ENCODE results near the gene TUFT1. TPM values are rescaled to one million over a fixed set of nuclear protein-coding genes. Genes with fewer than 3 reads are reported as not detected.

TUFT1 gene
- total and polyA plus RNA-seq, 2 donors (not counting 1 experiment from before 2014, with no cell fraction given), result 0.82 to 2.2 TPM

- Histone ChIP-seq H3K27ac (ENCODE audit: low read length in 2 of 2) (no peak overlapping the region), H2AFZ (ENCODE audit: insufficient read depth, low read depth, low read length, poor library complexity, severe bottlenecking) (no peak overlapping the region), H3K79me2 (ENCODE audit: control insufficient read depth, insufficient read depth, low read length) (peaks cover 67% of the 10 kb centered on the region), H3K9me3 (ENCODE audit: control extremely low read depth in 1 of 3, control insufficient read depth in 2 of 3, insufficient read depth in 1 of 3, low read length in 2 of 3) (no peaks in the 10 kb centered on the region), H3K4me2 (replicated peaks; ENCODE audit: low read depth, low read length, poor library complexity, severe bottlenecking) (no peak overlapping the region), H3K27me3 (replicated peaks in 1 of 4; ENCODE audit: control extremely low read depth in 1 of 4, control insufficient read depth in 3 of 4, insufficient read depth in 4 of 4, low read length in 3 of 4) (no peaks in the 10 kb centered on the region), H3K4me1 (ENCODE audit: control insufficient read depth in 2 of 2, insufficient read depth in 2 of 2, low read length in 2 of 2) (peaks cover 11 to 15% of the 10 kb centered on the region in 2 donors), H3K36me3 (replicated peaks in 1 of 2; ENCODE audit: control extremely low read depth in 1 of 2, control insufficient read depth in 1 of 2, extremely low read depth in 1 of 2, insufficient read depth in 2 of 2, low read length in 1 of 2) (peaks cover 5 to 8% of the 10 kb centered on the region in 2 experiments), H4K20me1 (ENCODE audit: control insufficient read depth, insufficient read depth, low read length, poor library complexity, severe bottlenecking) (peaks cover 12% of the 10 kb centered on the region), H3K4me3 (ENCODE audit: control extremely low read depth in 1 of 5, extremely low read depth in 1 of 5, insufficient read depth in 1 of 5, low read depth in 2 of 5, low read length in 4 of 5) (no peak overlapping the region), H3K9ac (ENCODE audit: low read length) (no peak overlapping the region)
- ChIA-PET POLR2A (no interaction called here), CTCF (interaction anchor here (1.1 kb wide), 1 partner anchor 18 kb away, joined by 3 read pairs; no protein-coding TSS in a partner anchor)
- Mint-ChIP-seq H3K4me3 (no peak overlapping the region), H3K9me3 (ENCODE audit: insufficient read depth) (no peaks in the 10 kb centered on the region), H3K4me1 (peaks cover 42% of the 10 kb centered on the region), H3K27me3 (no peaks in the 10 kb centered on the region), H3K27ac (no peak overlapping the region)
- no peak for TF ChIP-seq CTCF (IDR thresholded peaks at IDR 0.05)
- TF ChIP-seq EZH2 (IDR thresholded peaks at IDR 0.05; ENCODE audit: borderline replicate concordance, insufficient read depth, low read depth, low read length, poor library complexity, severe bottlenecking), result no peak
- 72% methylated on average over 3 of the region's 3 CpGs for WGBS (ENCODE audit: insufficient coverage)
- DNase-seq (no peak), ATAC-seq (ENCODE audit: low read depth) (no peak)
- intact Hi-C loops (cut with micrococcal nuclease), result no loop called here
Measured at GRCh38 chr1:151616505-151616849, 76.4 kb downstream of the TUFT1 start.

- TF ChIP-seq EZH2 (IDR thresholded peaks at IDR 0.05; ENCODE audit: borderline replicate concordance, insufficient read depth, low read depth, low read length, poor library complexity, severe bottlenecking), result no peak
- TF ChIP-seq CTCF (IDR thresholded peaks at IDR 0.05), result no peak
Measured at GRCh38 chr1:151618003-151618402, 77.9 kb downstream of the TUFT1 start.

More at GRCh38 chr1:151618003-151618402, 77.9 kb downstream of the TUFT1 start:
- Mint-ChIP-seq H3K4me1 (peaks cover 36% of the 10 kb centered on the region), H3K27me3 (no peaks in the 10 kb centered on the region), H3K9me3 (ENCODE audit: insufficient read depth) (no peaks in the 10 kb centered on the region), H3K4me3 (no peak overlapping the region), H3K27ac (no peak overlapping the region)
- no peaks in the 10 kb centered on the region for H3K27me3 ChIP-seq (replicated peaks in 1 of 4; ENCODE audit: control extremely low read depth in 1 of 4, control insufficient read depth in 3 of 4, insufficient read depth in 4 of 4, low read length in 3 of 4)
- H3K27ac ChIP-seq (ENCODE audit: low read length in 2 of 2), result no peak overlapping the region
- H2AFZ ChIP-seq (ENCODE audit: insufficient read depth, low read depth, low read length, poor library complexity, severe bottlenecking), result no peak overlapping the region
- intact Hi-C loops (cut with micrococcal nuclease), result no loop called here
- DNase-seq (no peak), ATAC-seq (ENCODE audit: low read depth) (no peak)
- ChIA-PET POLR2A (no interaction called here), CTCF (no interaction called here)
- H3K4me2 ChIP-seq (replicated peaks; ENCODE audit: low read depth, low read length, poor library complexity, severe bottlenecking), result no peak overlapping the region
- H3K79me2 ChIP-seq (ENCODE audit: control insufficient read depth, insufficient read depth, low read length), result peaks cover 61% of the 10 kb centered on the region
- 100% methylated on average over 1 of the region's 3 CpGs for WGBS (ENCODE audit: insufficient coverage)
- H3K4me3 ChIP-seq (ENCODE audit: control extremely low read depth in 1 of 5, extremely low read depth in 1 of 5, insufficient read depth in 1 of 5, low read depth in 2 of 5, low read length in 4 of 5), result no peak overlapping the region
- H3K9ac ChIP-seq (ENCODE audit: low read length), result no peak overlapping the region
- peaks cover 5 to 8% of the 10 kb centered on the region in 2 experiments for H3K36me3 ChIP-seq (replicated peaks in 1 of 2; ENCODE audit: control extremely low read depth in 1 of 2, control insufficient read depth in 1 of 2, extremely low read depth in 1 of 2, insufficient read depth in 2 of 2, low read length in 1 of 2)
- H3K4me1 ChIP-seq (ENCODE audit: control insufficient read depth in 2 of 2, insufficient read depth in 2 of 2, low read length in 2 of 2), result peaks cover 7 to 8% of the 10 kb centered on the region in 2 donors
- peaks cover 12% of the 10 kb centered on the region for H4K20me1 ChIP-seq (ENCODE audit: control insufficient read depth, insufficient read depth, low read length, poor library complexity, severe bottlenecking)
- no peaks in the 10 kb centered on the region for H3K9me3 ChIP-seq (ENCODE audit: control extremely low read depth in 1 of 3, control insufficient read depth in 2 of 3, insufficient read depth in 1 of 3, low read length in 2 of 3)

All from B cell (primary cell).